Tibial artery (tissue), 4 donors: Measurements from ENCODE around the gene AMIGO3.

Experiments used
- DNase-seq, 2 donors: peaks; one replicate each; pipeline ENCODE4 v3.0.0-alpha.2; 2019
- H3K27ac ChIP-seq, 2 donors: fragments of 200-600 bp; sonication (generic) in 1 of 2; 1 replicate in 1 of 2; 2 replicates in 1 of 2; pipeline ENCODE4 v1.5.1; 2018 to 2019; ENCODE audit warnings: mild to moderate bottlenecking in 1 of 2
- H3K27me3 ChIP-seq, 2 donors: fragments of 200-600 bp; sonication (generic) in 1 of 2; one replicate each; pipeline versions ENCODE4 v1.5.1 to v1.6.0; 2016 to 2019
- H3K36me3 ChIP-seq, 3 donors: fragments of 200-600 bp; sonication (generic) in 2 of 3; one replicate each; pipeline ENCODE4 v1.5.1; 2016 to 2019; ENCODE audit warnings: mild to moderate bottlenecking in 2 of 3
- H3K4me1 ChIP-seq, 4 donors: fragments of 200-600 bp; sonication (generic) in 2 of 4; 1 replicate in 3 of 4; 2 replicates in 1 of 4; pipeline ENCODE4 v1.5.1; 2016 to 2019
- H3K4me3 ChIP-seq, 2 donors: fragments of 200-600 bp; sonication (generic) in 1 of 2; 1 replicate in 1 of 2; 2 replicates in 1 of 2; pipeline ENCODE4 v1.5.1; 2018 to 2019; ENCODE audit warnings: mild to moderate bottlenecking in 2 of 2
- H3K9me3 ChIP-seq, 3 donors: fragments of 200-600 bp; sonication (generic) in 1 of 3; one replicate each; pipeline ENCODE4 v1.5.1; 2016 to 2019
- CTCF ChIP-seq, 2 experiments: fragments of 200-600 bp in 1 of 2; fragments of 450-650 bp in 1 of 2; IDR thresholded peaks; one replicate each; pipeline ENCODE4 v1.5.1; 2017 to 2019; ENCODE audit warnings: antibody characterized with exemption in 2 of 2, mild to moderate bottlenecking in 1 of 2, moderate library complexity in 1 of 2
- intact Hi-C: fragments of 100-400 bp; cut with DNase I; formaldehyde crosslinking; loops from one replicate; pipeline ENCODE4 v1.15.0; 2023; ENCODE audit warnings: low total_unique reads

AMIGO3 gene

GRCh38 chr3:49732597-49732996 lies 13.1 kb upstream of the AMIGO3 start:
- peak in 1 of 2 donors; percentile 41 for DNase-seq
- Histone ChIP-seq H3K9me3 (no peaks in the 10 kb centered on the region), H3K36me3 (peaks cover 65 to 96% (median 81%) of the 10 kb centered on the region in 3 donors), H3K4me3 (no peak overlapping the region), H3K4me1 (no peaks in the 10 kb centered on the region), H3K27me3 (no peaks in the 10 kb centered on the region), H3K27ac (no peak overlapping the region)
- intact Hi-C loops, result no loop called here
- no peak for TF ChIP-seq CTCF (IDR thresholded peaks at IDR 0.05)

GRCh38 chr3:49729966-49730609 lies 10.6 kb upstream of the AMIGO3 start:
- intact Hi-C loops, result loop anchor here (10.0 kb wide), 1 partner anchor 55 kb away; the partner anchor contains the start of gene IP6K1
- no peak for TF ChIP-seq CTCF (IDR thresholded peaks at IDR 0.05)
- H3K36me3 ChIP-seq, result peaks cover 56 to 97% (median 83%) of the 10 kb centered on the region in 3 donors

GRCh38 chr3:49727924-49728361 lies 8.5 kb upstream of the AMIGO3 start:
- intact Hi-C loops, result loop anchor here (10.0 kb wide), 1 partner anchor 57 kb away; the partner anchor contains the start of gene IP6K1
- no peak for TF ChIP-seq CTCF (IDR thresholded peaks at IDR 0.05)
- no peaks in the 10 kb centered on the region for H3K9me3 ChIP-seq
- peak in 1 of 2 donors; percentile 54 for DNase-seq
- H3K4me3 ChIP-seq, result no peak overlapping the region
- no peaks in the 10 kb centered on the region for H3K27me3 ChIP-seq
- H3K4me1 ChIP-seq, result peaks cover 0 to 15% (median 12%) of the 10 kb centered on the region in 4 donors
- peaks cover 42 to 81% (median 64%) of the 10 kb centered on the region in 3 donors for H3K36me3 ChIP-seq
- H3K27ac ChIP-seq, result no peak overlapping the region

More at GRCh38 chr3:49729966-49730609, 10.6 kb upstream of the AMIGO3 start:
- DNase-seq, result peak in 1 of 2 donors; percentile 23
- Histone ChIP-seq H3K9me3 (no peaks in the 10 kb centered on the region), H3K27ac (no peak overlapping the region), H3K4me3 (no peak overlapping the region), H3K27me3 (no peaks in the 10 kb centered on the region), H3K4me1 (peaks cover 0 to under 1% (median under 1%) of the 10 kb centered on the region in 4 donors)

- peak in 1 of 2 donors; percentile 55 for DNase-seq
- H3K4me1 ChIP-seq, result peaks cover 0 to 21% (median 18%) of the 10 kb centered on the region in 4 donors
- intact Hi-C loops, result loop anchor here (10.0 kb wide), 1 partner anchor 57 kb away; the partner anchor contains the start of gene IP6K1
- no peak overlapping the region for H3K4me3 ChIP-seq
- H3K27ac ChIP-seq, result no peak overlapping the region
- TF ChIP-seq CTCF (IDR thresholded peaks at IDR 0.05), result no peak
- H3K27me3 ChIP-seq, result no peaks in the 10 kb centered on the region
- H3K9me3 ChIP-seq, result no peaks in the 10 kb centered on the region
- peaks cover 36 to 78% (median 59%) of the 10 kb centered on the region in 3 donors for H3K36me3 ChIP-seq
These were observed 7.9 kb upstream of the AMIGO3 start for GRCh38 chr3:49727154-49727923.

GRCh38 chr3:49725906-49726681 lies 6.6 kb upstream of the AMIGO3 start:
- Histone ChIP-seq H3K27ac (peak overlapping the region; percentile 91 to 95), H3K4me1 (peaks cover 0 to 26% (median 22%) of the 10 kb centered on the region in 4 donors), H3K4me3 (no peak overlapping the region), H3K36me3 (peaks cover 24 to 78% (median 57%) of the 10 kb centered on the region in 3 donors), H3K9me3 (no peaks in the 10 kb centered on the region), H3K27me3 (no peaks in the 10 kb centered on the region)
- no peak for TF ChIP-seq CTCF (IDR thresholded peaks at IDR 0.05)
- peak in 1 of 2 donors; percentile 58 for DNase-seq
- intact Hi-C loops, result loop anchor here (10.0 kb wide), 1 partner anchor 59 kb away; the partner anchor contains the start of gene IP6K1
